OCI-LY1 (cell line): ENCODE measurements around the gene NEU3.

ENCODE experiments used
- H2AFZ ChIP-seq: fragments of 200-600 bp; sonication (generic), shearing (Covaris generic); 2 replicates; pipeline ENCODE4 v1.6.0; 2014; ENCODE audit warnings: antibody characterized with exemption, mild to moderate bottlenecking, low read length
- H3F3A ChIP-seq: fragments of 200-600 bp; sonication (generic), shearing (Covaris generic); 2 replicates; pipeline ENCODE4 v1.6.0; 2014; ENCODE audit warnings: mild to moderate bottlenecking, antibody characterized with exemption, low read length, moderate library complexity; ENCODE audit not compliant: insufficient read depth
- H3K27ac ChIP-seq: fragments of 200-600 bp; sonication (generic); 2 replicates; pipeline ENCODE4 v1.5.1; 2014; ENCODE audit warnings: low read length, mixed run types, mild to moderate bottlenecking, low read depth; ENCODE audit not compliant: poor library complexity, severe bottlenecking
- H3K27me3 ChIP-seq: fragments of 200-600 bp; sonication (generic); 2 replicates; pipeline ENCODE4 v1.6.0; 2014; ENCODE audit warnings: antibody characterized with exemption, mild to moderate bottlenecking, low read length, moderate library complexity; ENCODE audit not compliant: insufficient read depth
- H3K36me3 ChIP-seq: fragments of 200-600 bp; sonication (generic); 2 replicates; pipeline ENCODE4 v1.6.1; 2014; ENCODE audit warnings: mild to moderate bottlenecking, antibody characterized with exemption, low read length, moderate library complexity, mixed read lengths; ENCODE audit not compliant: insufficient read depth
- H3K4me1 ChIP-seq: fragments of 200-600 bp; sonication (generic); 2 replicates; pipeline ENCODE4 v1.5.1; 2014; ENCODE audit warnings: mild to moderate bottlenecking, low read length, moderate library complexity; ENCODE audit not compliant: insufficient read depth, severe bottlenecking
- H3K4me2 ChIP-seq: fragments of 200-600 bp; sonication (generic), shearing (Covaris generic); 2 replicates; pipeline ENCODE4 v1.6.1; 2014; ENCODE audit warnings: low read length
- H3K4me3 ChIP-seq: fragments of 200-600 bp; sonication (generic); 2 replicates; pipeline ENCODE4 v1.5.1; 2014; ENCODE audit warnings: low read length, low read depth, mild to moderate bottlenecking, mixed read lengths; ENCODE audit not compliant: poor library complexity, severe bottlenecking
- H3K79me2 ChIP-seq: fragments of 200-600 bp; shearing (Covaris generic); 2 replicates; pipeline ENCODE4 v1.6.1; 2016; ENCODE audit warnings: mixed run types, low read length, mixed read lengths; ENCODE audit not compliant: insufficient read depth
- H3K9ac ChIP-seq: fragments of 200-600 bp; sonication (generic), shearing (Covaris generic); 2 replicates; pipeline ENCODE4 v1.6.1; 2014; ENCODE audit warnings: mild to moderate bottlenecking, low read length, mixed read lengths
- H3K9me2 ChIP-seq: fragments of 200-600 bp; sonication (generic), shearing (Covaris generic); 2 replicates; pipeline ENCODE4 v1.6.1; 2014; ENCODE audit warnings: low read depth, mild to moderate bottlenecking, low read length, mixed read lengths
- H3K9me3 ChIP-seq: fragments of 200-600 bp; shearing (Covaris generic); 2 replicates; pipeline ENCODE4 v1.6.1; 2014; ENCODE audit warnings: low read length, mixed read lengths
- H4K20me1 ChIP-seq: fragments of 200-600 bp; sonication (generic), shearing (Covaris generic); 2 replicates; pipeline ENCODE4 v1.6.0; 2016; ENCODE audit warnings: mild to moderate bottlenecking, low read length; ENCODE audit not compliant: insufficient read depth
- CTCF ChIP-seq: fragments of 200-600 bp; sonication (generic), shearing (Covaris generic); IDR thresholded peaks from 2 replicates; pipeline ENCODE4 v1.5.1; 2017; ENCODE audit warnings: mild to moderate bottlenecking, antibody characterized with exemption, low read length, moderate library complexity, mixed read lengths
- EZH2 ChIP-seq: fragments of 200-600 bp; sonication (generic), shearing (Covaris generic); IDR thresholded peaks from 2 replicates; pipeline ENCODE4 v1.8.0; 2017; ENCODE audit warnings: borderline replicate concordance, mixed run types, mild to moderate bottlenecking, antibody characterized with exemption, low read length, moderate library complexity, mixed read lengths

Gene NEU3

GRCh38 chr11:75000975-75001354 lies 12.2 kb downstream of the NEU3 start:
- no peak overlapping the region for H3K4me3 ChIP-seq
- H3K27ac ChIP-seq, result no peak overlapping the region
- no peaks in the 10 kb centered on the region for H3F3A ChIP-seq
- H3K9me3 ChIP-seq, result no peaks in the 10 kb centered on the region
- peaks cover 54% of the 10 kb centered on the region for H3K36me3 ChIP-seq
- TF ChIP-seq CTCF (no peak), EZH2 (no peak)
- no peak overlapping the region for H3K9ac ChIP-seq
- no peaks in the 10 kb centered on the region for H3K27me3 ChIP-seq
- no peaks in the 10 kb centered on the region for H3K9me2 ChIP-seq
- no peaks in the 10 kb centered on the region for H3K79me2 ChIP-seq
- no peak overlapping the region for H2AFZ ChIP-seq
- H3K4me1 ChIP-seq, result no peaks in the 10 kb centered on the region
- H3K4me2 ChIP-seq, result no peak overlapping the region
- H4K20me1 ChIP-seq, result no peaks in the 10 kb centered on the region

GRCh38 chr11:75001686-75002085 lies 13.0 kb downstream of the NEU3 start:
- H3K4me3 ChIP-seq, result no peak overlapping the region
- no peaks in the 10 kb centered on the region for H3K4me1 ChIP-seq
- H3F3A ChIP-seq, result no peaks in the 10 kb centered on the region
- no peak overlapping the region for H3K4me2 ChIP-seq
- H2AFZ ChIP-seq, result no peak overlapping the region
- no peaks in the 10 kb centered on the region for H4K20me1 ChIP-seq
- no peaks in the 10 kb centered on the region for H3K27me3 ChIP-seq
- H3K79me2 ChIP-seq, result no peaks in the 10 kb centered on the region
- H3K9me3 ChIP-seq, result no peaks in the 10 kb centered on the region
- no peaks in the 10 kb centered on the region for H3K9me2 ChIP-seq
- peaks cover 54% of the 10 kb centered on the region for H3K36me3 ChIP-seq
- no peak for TF ChIP-seq EZH2
- no peak for TF ChIP-seq CTCF
- H3K9ac ChIP-seq, result no peak overlapping the region
- H3K27ac ChIP-seq, result no peak overlapping the region

GRCh38 chr11:75002516-75002915 lies 13.8 kb downstream of the NEU3 start:
- Histone ChIP-seq H3K4me2 (no peak overlapping the region), H3K9me2 (no peaks in the 10 kb centered on the region), H3K9me3 (no peaks in the 10 kb centered on the region), H3K9ac (no peak overlapping the region), H3K4me1 (no peaks in the 10 kb centered on the region), H3K27ac (no peak overlapping the region), H4K20me1 (no peaks in the 10 kb centered on the region), H3K79me2 (no peaks in the 10 kb centered on the region), H2AFZ (no peak overlapping the region), H3K27me3 (no peaks in the 10 kb centered on the region), H3K36me3 (peaks cover 57% of the 10 kb centered on the region), H3K4me3 (no peak overlapping the region), H3F3A (no peaks in the 10 kb centered on the region)
- no peak for TF ChIP-seq EZH2
- no peak for TF ChIP-seq CTCF
